PFSK-1 (cell line): ENCODE measurements around the gene ZDHHC24.

ENCODE experiments used
- FOXP2 ChIP-seq: optimal IDR thresholded peaks from 2 replicates; pipeline ENCODE3; 2011; ENCODE audit warnings: borderline replicate concordance, control low read depth, inconsistent platforms; ENCODE audit not compliant: insufficient read depth; ENCODE audit errors: extremely low read length, extremely low read depth
- POLR2AphosphoS5 ChIP-seq: IDR thresholded peaks from 2 replicates; pipeline ENCODE4 v1.6.1; 2012; ENCODE audit warnings: low read depth, mild to moderate bottlenecking, control low read depth, low read length, moderate library complexity
- SIN3A ChIP-seq: IDR thresholded peaks from 2 replicates; pipeline ENCODE4 v1.6.1; 2012; ENCODE audit warnings: mild to moderate bottlenecking, low read length, moderate library complexity, borderline replicate concordance; ENCODE audit not compliant: insufficient read depth
- TAF1 ChIP-seq: IDR thresholded peaks from 2 replicates; pipeline ENCODE4 v1.6.1; 2012; ENCODE audit warnings: low read length, control low read depth, borderline replicate concordance; ENCODE audit not compliant: insufficient read depth
- TF ChIP-seq, protein P1 (sequence below), 2 experiments: IDR thresholded peaks; 2 replicates each; pipeline versions ENCODE4 v1.6.1 to v1.8.0; 2011 to 2012; ENCODE audit warnings: low read depth in 2 of 2, low read length in 2 of 2, control low read depth in 1 of 2, inconsistent platforms in 1 of 2, mild to moderate bottlenecking in 1 of 2, moderate library complexity in 1 of 2; ENCODE audit not compliant: insufficient read depth in 1 of 2

Gene ZDHHC24

DNA sequence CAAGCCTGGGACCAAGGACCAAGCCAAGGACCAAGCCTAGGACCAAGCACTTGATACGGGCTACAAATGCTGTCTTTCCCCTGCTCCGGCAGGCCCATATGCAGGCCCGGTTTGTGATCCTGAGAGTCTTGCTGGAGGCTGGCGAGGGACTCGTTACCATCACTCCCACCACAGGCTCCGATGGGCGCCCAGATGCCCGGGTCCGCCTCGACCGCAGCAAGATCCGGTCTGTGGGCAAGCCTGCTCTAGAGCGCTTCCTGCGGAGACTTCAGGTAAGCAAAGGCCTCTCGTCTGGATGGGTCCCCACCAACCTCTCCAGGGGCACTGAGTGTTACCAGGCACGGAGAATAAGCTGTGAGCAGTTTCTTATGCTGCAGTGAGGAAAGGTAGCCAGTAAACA is 48.6 kb downstream of the ZDHHC24 start:
- TF ChIP-seq TAF1 (no peak), FOXP2 (no peak), SIN3A (no peak), POLR2AphosphoS5 (no peak)
- TF ChIP-seq, protein P1, sequence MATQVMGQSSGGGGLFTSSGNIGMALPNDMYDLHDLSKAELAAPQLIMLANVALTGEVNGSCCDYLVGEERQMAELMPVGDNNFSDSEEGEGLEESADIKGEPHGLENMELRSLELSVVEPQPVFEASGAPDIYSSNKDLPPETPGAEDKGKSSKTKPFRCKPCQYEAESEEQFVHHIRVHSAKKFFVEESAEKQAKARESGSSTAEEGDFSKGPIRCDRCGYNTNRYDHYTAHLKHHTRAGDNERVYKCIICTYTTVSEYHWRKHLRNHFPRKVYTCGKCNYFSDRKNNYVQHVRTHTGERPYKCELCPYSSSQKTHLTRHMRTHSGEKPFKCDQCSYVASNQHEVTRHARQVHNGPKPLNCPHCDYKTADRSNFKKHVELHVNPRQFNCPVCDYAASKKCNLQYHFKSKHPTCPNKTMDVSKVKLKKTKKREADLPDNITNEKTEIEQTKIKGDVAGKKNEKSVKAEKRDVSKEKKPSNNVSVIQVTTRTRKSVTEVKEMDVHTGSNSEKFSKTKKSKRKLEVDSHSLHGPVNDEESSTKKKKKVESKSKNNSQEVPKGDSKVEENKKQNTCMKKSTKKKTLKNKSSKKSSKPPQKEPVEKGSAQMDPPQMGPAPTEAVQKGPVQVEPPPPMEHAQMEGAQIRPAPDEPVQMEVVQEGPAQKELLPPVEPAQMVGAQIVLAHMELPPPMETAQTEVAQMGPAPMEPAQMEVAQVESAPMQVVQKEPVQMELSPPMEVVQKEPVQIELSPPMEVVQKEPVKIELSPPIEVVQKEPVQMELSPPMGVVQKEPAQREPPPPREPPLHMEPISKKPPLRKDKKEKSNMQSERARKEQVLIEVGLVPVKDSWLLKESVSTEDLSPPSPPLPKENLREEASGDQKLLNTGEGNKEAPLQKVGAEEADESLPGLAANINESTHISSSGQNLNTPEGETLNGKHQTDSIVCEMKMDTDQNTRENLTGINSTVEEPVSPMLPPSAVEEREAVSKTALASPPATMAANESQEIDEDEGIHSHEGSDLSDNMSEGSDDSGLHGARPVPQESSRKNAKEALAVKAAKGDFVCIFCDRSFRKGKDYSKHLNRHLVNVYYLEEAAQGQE (IDR thresholded peaks at IDR 0.05; ENCODE audit: insufficient read depth in 1 of 2, low read depth in 2 of 2, low read length in 2 of 2): no peak

DNA sequence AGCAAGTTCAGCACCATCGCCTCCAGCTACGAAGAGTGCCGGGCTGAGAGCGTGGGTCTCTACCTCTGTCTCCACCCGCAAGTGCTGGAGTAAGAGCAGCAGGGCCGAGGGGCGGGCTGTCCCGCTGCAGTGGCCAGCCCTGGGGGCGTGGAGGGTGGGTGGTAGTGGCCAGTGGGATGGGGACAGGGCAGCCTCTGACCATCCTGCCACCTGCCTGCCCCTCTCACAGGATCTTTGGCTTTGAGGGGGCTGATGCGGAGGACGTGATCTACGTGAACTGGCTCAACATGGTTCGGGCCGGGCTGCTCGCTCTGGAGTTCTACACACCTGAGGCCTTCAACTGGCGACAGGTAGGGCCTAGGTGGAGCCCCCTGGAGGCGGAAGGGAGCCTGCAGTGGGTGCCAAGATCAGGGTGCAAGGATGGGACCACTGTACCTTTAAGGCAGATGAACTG is 50.4 kb downstream of the ZDHHC24 start:
- TF ChIP-seq, protein P1 (IDR thresholded peaks at IDR 0.05; ENCODE audit: insufficient read depth in 1 of 2, low read depth in 2 of 2, low read length in 2 of 2): no peak
- TF ChIP-seq SIN3A (no peak), TAF1 (no peak), FOXP2 (no peak), POLR2AphosphoS5 (no peak)

DNA sequence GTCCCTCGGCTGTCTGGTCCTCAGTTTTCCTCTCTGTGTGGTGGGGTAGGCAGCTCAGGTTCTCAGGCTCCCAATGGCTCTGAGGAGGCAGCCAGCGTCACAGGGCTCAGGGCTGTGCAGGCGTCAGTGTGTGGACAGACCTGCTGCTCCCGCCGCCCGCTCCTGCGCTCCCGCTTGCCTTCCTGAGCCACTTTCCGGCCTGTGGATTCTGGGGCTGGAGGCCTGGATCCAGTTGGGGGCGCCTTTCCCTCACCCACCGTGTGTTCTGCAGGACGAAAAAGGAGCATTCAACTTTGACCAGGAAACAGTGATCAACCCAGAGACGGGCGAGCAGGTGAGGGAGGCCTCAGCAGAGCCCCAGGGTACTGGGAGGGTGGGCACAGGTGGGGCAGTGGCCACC is 50.9 kb downstream of the ZDHHC24 start:
- TF ChIP-seq, protein P1 (IDR thresholded peaks at IDR 0.05; ENCODE audit: insufficient read depth in 1 of 2, low read depth in 2 of 2, low read length in 2 of 2): no peak
- TF ChIP-seq SIN3A (no peak), FOXP2 (no peak), TAF1 (no peak), POLR2AphosphoS5 (no peak)

DNA sequence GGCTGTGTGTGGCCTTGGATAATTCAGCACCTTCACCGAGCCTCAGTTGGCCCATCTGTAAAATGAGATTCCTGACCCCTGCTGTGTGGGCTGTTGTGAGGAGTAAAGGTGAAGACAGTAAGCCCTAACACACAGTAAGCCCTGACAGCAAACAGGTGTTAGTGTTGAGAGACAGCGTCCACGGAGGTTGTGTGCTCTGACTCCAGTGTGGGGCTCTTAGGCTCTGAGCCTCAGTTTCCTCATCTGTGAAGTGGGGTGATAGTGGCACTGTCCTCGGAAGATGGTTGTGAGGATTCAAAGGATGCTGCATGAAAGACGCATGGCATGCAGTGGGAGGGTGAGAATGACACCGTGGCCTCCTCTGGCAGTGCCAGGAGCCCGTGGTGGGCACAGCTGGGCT is 51.4 kb downstream of the ZDHHC24 start:
- TF ChIP-seq TAF1: no peak
- no peak for TF ChIP-seq FOXP2
- no peak for TF ChIP-seq SIN3A
- no peak for TF ChIP-seq POLR2AphosphoS5

GRCh38 chr11:66493130-66493529 is 52.7 kb downstream of the ZDHHC24 start:
- TF ChIP-seq TAF1 (no peak), SIN3A (no peak), FOXP2 (no peak), POLR2AphosphoS5 (no peak)
- TF ChIP-seq, protein P1 (IDR thresholded peaks at IDR 0.05; ENCODE audit: insufficient read depth in 1 of 2, low read depth in 2 of 2, low read length in 2 of 2): no peak
